T-cell (primary cell): ENCODE results near the gene ZFYVE27. TPM values are rescaled to one million over a fixed set of nuclear protein-coding genes. Genes with fewer than 3 reads are reported as not detected.
A peak's percentile ranks its signal among the peaks of the same experiment; 100 is the strongest.

Experiments
- ATAC-seq, 4 experiments: fragments of 200-7000 bp in 3 of 4; fragments of 150-1000 bp in 1 of 4; cut with Tn5 transposase; replicated peaks in 1 of 4; 1 replicate in 3 of 4; 2 replicates in 1 of 4; pipeline ENCODE4 v1.10.0; 2021; ENCODE audit warnings: moderate library complexity in 3 of 4, mild to moderate bottlenecking in 2 of 4, moderate number of reproducible peaks in 1 of 4
- CTCF ChIA-PET, 2 donors: fragments of 300-600 bp; sonication (Branson Sonifier 250); formaldehyde crosslinking; loops; one replicate each; lab custom pipeline; 2022; ENCODE audit warnings: antibody characterized with exemption in 2 of 2; lab: Charles Lee
- POLR2A ChIA-PET, 2 donors: fragments of 300-600 bp; sonication (Branson Sonifier 250); formaldehyde crosslinking; loops; one replicate each; lab custom pipeline; 2022; ENCODE audit warnings: antibody characterized with exemption in 2 of 2; lab: Charles Lee
- DNase-seq, 35 experiments: peaks; one replicate each; pipeline versions ENCODE4 v3.0.0 to v3.0.0-alpha.2; 2013 to 2023
- H3K27ac ChIP-seq: one replicate; pipeline ENCODE4 v1.5.1; 2013; ENCODE audit warnings: low read length
- H3K27me3 ChIP-seq, 2 experiments: replicated peaks in 1 of 2; 1 replicate in 1 of 2; 2 replicates in 1 of 2; pipeline versions ENCODE4 v1.6.1 to v1.7.0; 2013; ENCODE audit warnings: low read length in 1 of 2, mixed read lengths in 1 of 2; ENCODE audit not compliant: control insufficient read depth in 2 of 2, insufficient read depth in 2 of 2; ENCODE audit errors: extremely low read depth in 1 of 2
- H3K36me3 ChIP-seq, 2 donors: 1 replicate in 1 of 2; 2 replicates in 1 of 2; pipeline versions ENCODE4 v1.6.1 to v1.7.0; 2013; ENCODE audit warnings: low read length in 1 of 2; ENCODE audit not compliant: control insufficient read depth in 2 of 2, insufficient read depth in 1 of 2; ENCODE audit errors: extremely low read depth in 1 of 2
- H3K4me1 ChIP-seq, 2 experiments: 1 replicate in 1 of 2; 2 replicates in 1 of 2; pipeline versions ENCODE4 v1.6.1 to v1.7.0; 2013; ENCODE audit warnings: low read length in 2 of 2, mixed read lengths in 1 of 2; ENCODE audit not compliant: insufficient read depth in 2 of 2, control insufficient read depth in 1 of 2; ENCODE audit errors: extremely low read depth in 1 of 2
- H3K4me3 ChIP-seq, 2 donors: 1 replicate in 1 of 2; 2 replicates in 1 of 2; pipeline versions ENCODE4 v1.5.1 to v1.7.0; 2013; ENCODE audit warnings: mild to moderate bottlenecking in 2 of 2, low read length in 1 of 2, moderate library complexity in 1 of 2; ENCODE audit not compliant: control insufficient read depth in 1 of 2; ENCODE audit errors: extremely low read depth in 1 of 2
- H3K9me3 ChIP-seq: 2 replicates; pipeline ENCODE4 v1.7.0; 2013
- H3K27ac Mint-ChIP-seq, 2 donors: one replicate each; pipeline ENCODE4 v1.8.0; 2020 to 2021; ENCODE audit warnings: mild to moderate bottlenecking in 2 of 2, mixed read lengths in 2 of 2
- H3K27me3 Mint-ChIP-seq, 2 donors: one replicate each; pipeline ENCODE4 v1.8.0; 2021 to 2022; ENCODE audit warnings: mixed read lengths in 2 of 2
- H3K36me3 Mint-ChIP-seq: one replicate; pipeline ENCODE4 v1.8.0; 2021; ENCODE audit warnings: mixed read lengths
- H3K4me1 Mint-ChIP-seq, 3 donors: one replicate each; pipeline ENCODE4 v1.8.0; 2020 to 2022; ENCODE audit warnings: mixed read lengths in 3 of 3, mild to moderate bottlenecking in 1 of 3
- H3K4me3 Mint-ChIP-seq, 3 donors: one replicate each; pipeline ENCODE4 v1.8.0; 2020 to 2022; ENCODE audit warnings: mild to moderate bottlenecking in 3 of 3, mixed read lengths in 3 of 3, moderate library complexity in 3 of 3
- H3K9me3 Mint-ChIP-seq, 3 donors: one replicate each; pipeline ENCODE4 v1.8.0; 2020 to 2022; ENCODE audit warnings: mixed read lengths in 3 of 3
- WGBS: methylation state at CpG from one replicate; pipeline ENCODE4 v1.1.5; 2013; ENCODE audit warnings: missing lambda C conversion rate; ENCODE audit not compliant: insufficient coverage; 5-methylcytosine and 5-hydroxymethylcytosine counted together
- total RNA-seq, 35 experiments: library from RNA in 6 of 35; stranded (reverse) in 6 of 35; fragments of 120-200 nt in 1 of 35; gene quantifications; one replicate each; pipeline versions ENCODE4 v1.2.1 to v1.2.4 and lab custom pipeline; 2013 to 2026

The ZFYVE27 gene
- total RNA-seq, 5 donors from 2014 or later (not counting 1 experiment from before 2014, with no cell fraction given), result 57.6 to 68.0 (median 60.0) TPM

GRCh38 chr10:97781618-97782331 is 44.8 kb downstream of the ZFYVE27 start:
- ChIA-PET POLR2A (no interaction called here), CTCF (no interaction called here)
- Histone ChIP-seq H3K27ac (peak overlapping the region; percentile 69), H3K9me3 (no peaks in the 10 kb centered on the region), H3K4me3 (peak overlapping the region in 1 of 2 donors; percentile 44), H3K27me3 (no peaks in the 10 kb centered on the region), H3K4me1 (peaks cover 27 to 33% of the 10 kb centered on the region in 2 experiments), H3K36me3 (no peaks in the 10 kb centered on the region)
- peak in 28 of 35 experiments; percentile 7 to 61 (median 30) for DNase-seq
- no peaks in the 10 kb centered on the region for H3K9me3 Mint-ChIP-seq
- no peaks in the 10 kb centered on the region for H3K27me3 Mint-ChIP-seq
- WGBS, result 29% methylated on average over 11 of the region's 14 CpGs
- H3K27ac Mint-ChIP-seq, result peak overlapping the region; percentile 94 to 98
- peak; percentile 87 to 94 (median 93) for ATAC-seq
- H3K36me3 Mint-ChIP-seq, result no peaks in the 10 kb centered on the region
- H3K4me3 Mint-ChIP-seq, result peak overlapping the region; percentile 14 to 78 (median 35)
- H3K4me1 Mint-ChIP-seq, result peaks cover 34 to 38% (median 36%) of the 10 kb centered on the region in 3 donors

GRCh38 chr10:97782455-97783228 is 45.7 kb downstream of the ZFYVE27 start:
- H3K4me1 Mint-ChIP-seq, result peaks cover 34 to 38% (median 36%) of the 10 kb centered on the region in 3 donors
- ChIA-PET POLR2A (no interaction called here), CTCF (interaction anchor here in 1 of 2 donors (0.6 kb wide), 1 partner anchor 24 kb away, joined by 3 read pairs; no protein-coding TSS in a partner anchor)
- Histone ChIP-seq H3K27me3 (peaks cover 0 to 4% of the 10 kb centered on the region in 2 experiments), H3K27ac (peak overlapping the region; percentile 69), H3K4me3 (no peak overlapping the region), H3K36me3 (no peaks in the 10 kb centered on the region), H3K4me1 (peaks cover 27 to 33% of the 10 kb centered on the region in 2 experiments), H3K9me3 (no peaks in the 10 kb centered on the region)
- peak overlapping the region; percentile 94 to 98 for H3K27ac Mint-ChIP-seq
- H3K4me3 Mint-ChIP-seq, result peak overlapping the region in 2 of 3 donors; percentile 37 to 78
- no peak for DNase-seq
- H3K27me3 Mint-ChIP-seq, result no peaks in the 10 kb centered on the region
- no peaks in the 10 kb centered on the region for H3K36me3 Mint-ChIP-seq
- no peaks in the 10 kb centered on the region for H3K9me3 Mint-ChIP-seq
- 45% methylated on average over 3 of the region's 11 CpGs for WGBS
- ATAC-seq, result no peak

GRCh38 chr10:97784200-97784810 is 47.4 kb downstream of the ZFYVE27 start:
- H3K4me1 ChIP-seq, result peaks cover 27 to 40% of the 10 kb centered on the region in 2 experiments
- ChIA-PET POLR2A (no interaction called here), CTCF (interaction anchor here in 1 of 2 donors (0.5 kb wide), 1 partner anchor 65 kb away, joined by 5 read pairs; the partner anchor contains the start of gene GOLGA7B)
- Mint-ChIP-seq H3K4me3 (no peak overlapping the region), H3K4me1 (peaks cover 34 to 40% (median 39%) of the 10 kb centered on the region in 3 donors), H3K36me3 (no peaks in the 10 kb centered on the region), H3K27me3 (no peaks in the 10 kb centered on the region), H3K27ac (no peak overlapping the region), H3K9me3 (no peaks in the 10 kb centered on the region)
- DNase-seq (no peak), ATAC-seq (no peak)
- WGBS, result 82% methylated on average over 5 of the region's 9 CpGs
- H3K27ac ChIP-seq, result no peak overlapping the region
- H3K36me3 ChIP-seq, result no peaks in the 10 kb centered on the region
- no peaks in the 10 kb centered on the region for H3K9me3 ChIP-seq
- H3K27me3 ChIP-seq, result peaks cover 0 to 13% of the 10 kb centered on the region in 2 experiments
- no peak overlapping the region for H3K4me3 ChIP-seq

GRCh38 chr10:97785231-97785630 is 48.3 kb downstream of the ZFYVE27 start:
- peaks cover 23 to 37% of the 10 kb centered on the region in 2 experiments for H3K4me1 ChIP-seq
- H3K27me3 ChIP-seq, result peaks cover 0 to 21% of the 10 kb centered on the region in 2 experiments
- DNase-seq (no peak), ATAC-seq (no peak)
- H3K27ac ChIP-seq, result no peak overlapping the region
- no peak overlapping the region for H3K27ac Mint-ChIP-seq
- H3K4me3 ChIP-seq, result no peak overlapping the region
- no peak overlapping the region for H3K4me3 Mint-ChIP-seq
- ChIA-PET POLR2A (no interaction called here), CTCF (no interaction called here)
- no peaks in the 10 kb centered on the region for H3K36me3 ChIP-seq
- no peaks in the 10 kb centered on the region for H3K36me3 Mint-ChIP-seq
- peaks cover 28 to 33% (median 31%) of the 10 kb centered on the region in 3 donors for H3K4me1 Mint-ChIP-seq
- WGBS, result no CpG with 5 or more reads among the region's 5 CpGs
- no peaks in the 10 kb centered on the region for H3K9me3 ChIP-seq
- peaks cover 0 to 2% of the 10 kb centered on the region in 2 donors for H3K27me3 Mint-ChIP-seq
- H3K9me3 Mint-ChIP-seq, result no peaks in the 10 kb centered on the region

GRCh38 chr10:97785731-97786130 is 48.8 kb downstream of the ZFYVE27 start:
- no peaks in the 10 kb centered on the region for H3K36me3 ChIP-seq
- H3K27me3 Mint-ChIP-seq, result peaks cover 0 to 2% of the 10 kb centered on the region in 2 donors
- no peak for DNase-seq
- no peak overlapping the region for H3K4me3 ChIP-seq
- no peaks in the 10 kb centered on the region for H3K9me3 ChIP-seq
- ATAC-seq, result no peak
- no peak overlapping the region for H3K27ac Mint-ChIP-seq
- POLR2A ChIA-PET, result no interaction called here
- H3K36me3 Mint-ChIP-seq, result no peaks in the 10 kb centered on the region
- H3K9me3 Mint-ChIP-seq, result no peaks in the 10 kb centered on the region
- peaks cover 23 to 28% (median 26%) of the 10 kb centered on the region in 3 donors for H3K4me1 Mint-ChIP-seq
- H3K27me3 ChIP-seq, result peaks cover 0 to 25% of the 10 kb centered on the region in 2 experiments
- H3K4me3 Mint-ChIP-seq, result no peak overlapping the region
- CTCF ChIA-PET, result no interaction called here
- WGBS, result 77% methylated on average over 2 of the region's 9 CpGs
- peaks cover 18 to 32% of the 10 kb centered on the region in 2 experiments for H3K4me1 ChIP-seq
- H3K27ac ChIP-seq, result no peak overlapping the region
